COLO668 (cell line): Measurements from ENCODE around the gene RGL3.
A peak's percentile ranks its signal among the peaks of the same experiment; 100 is the strongest.
"Not testable (repeated sequence)": the region's sequence is repeated elsewhere in the genome, so short reads cannot be mapped to it uniquely, and the experiment has no call there.

ENCODE experiments used
- DNase-seq: peaks from one replicate; lab custom pipeline; 2025; ENCODE audit not compliant: unreplicated experiment; lab: John Stamatoyannopoulos, UW

The RGL3 gene

DNA sequence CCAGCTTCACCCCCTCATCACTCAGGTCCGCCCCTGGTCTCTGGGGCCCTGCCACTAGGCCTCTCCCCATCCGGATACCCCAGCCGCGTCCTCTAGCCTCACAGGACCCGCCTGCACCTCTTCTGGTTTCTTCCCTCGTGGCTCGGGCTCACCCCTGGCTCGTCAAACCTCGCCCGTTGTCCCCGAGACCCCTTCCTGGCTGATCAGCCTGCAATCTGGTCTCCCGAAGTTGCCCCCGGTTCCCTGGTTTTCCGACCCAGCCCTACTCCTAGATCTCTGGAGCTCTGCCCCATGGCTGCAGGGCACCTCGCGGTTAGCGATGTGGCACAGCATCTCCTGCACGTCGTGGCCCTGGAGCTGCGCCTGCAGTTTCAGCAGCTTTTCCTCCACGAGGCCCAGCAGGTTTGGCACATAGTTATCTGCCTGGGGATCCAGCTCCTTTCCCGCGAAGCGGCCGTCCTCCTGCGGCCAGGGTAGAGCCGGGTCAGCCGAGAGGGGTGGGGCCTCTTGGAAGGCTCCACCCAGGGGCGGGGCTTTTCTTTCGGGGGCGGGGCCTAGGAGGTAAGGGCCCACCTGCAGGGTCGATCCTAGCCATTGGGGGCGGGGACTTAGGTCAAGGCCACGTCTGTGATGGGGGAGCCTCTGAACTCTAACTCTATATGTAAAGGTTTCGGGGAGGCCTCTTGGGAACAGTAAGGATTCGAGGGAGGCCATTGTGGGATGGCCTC lies 2.4 kb upstream of the RGL3 start:
- peak; percentile 66 for DNase-seq

GRCh38 chr19:11420429-11421370 lies 1.6 kb upstream of the RGL3 start:
- DNase-seq, result peak; percentile 60

- peak; percentile 76 for DNase-seq
Observed at GRCh38 chr19:11418094-11418548, 993 bp downstream of the RGL3 start.

DNA sequence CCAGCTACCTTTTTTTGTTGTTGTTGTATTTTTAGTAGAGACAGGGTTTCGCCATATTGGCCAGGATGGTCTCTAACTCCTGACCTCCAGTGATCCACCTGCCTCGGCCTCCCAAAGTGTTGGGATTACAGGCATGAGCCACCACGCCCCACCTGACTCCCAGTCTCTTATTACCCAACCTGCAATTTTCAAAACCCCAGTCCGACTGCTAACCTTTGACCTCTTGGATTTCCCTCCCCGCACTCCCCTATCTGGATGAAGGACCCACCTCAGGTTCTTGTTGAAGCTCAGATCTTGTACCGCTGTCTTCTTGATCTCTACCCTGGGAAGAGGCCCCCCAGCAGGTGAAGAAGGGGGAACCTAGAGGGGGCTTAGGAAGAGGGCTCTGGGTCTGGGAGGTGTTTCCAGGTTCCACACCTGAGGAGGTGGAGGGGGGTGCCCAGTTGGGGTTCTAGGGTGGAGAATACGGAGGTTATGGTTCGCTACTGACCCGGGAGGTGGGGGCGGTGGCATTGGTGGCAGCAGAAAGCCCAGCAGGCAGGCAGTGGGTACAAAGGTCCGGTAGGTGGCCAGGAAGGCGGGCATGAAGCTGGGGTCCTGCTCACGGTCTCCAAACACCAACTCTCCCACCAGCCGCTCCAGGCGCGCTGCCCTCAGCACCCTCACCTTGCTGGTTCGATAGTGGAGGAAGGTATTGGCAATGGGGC lies 2.6 kb downstream of the RGL3 start:
- no peak for DNase-seq

DNA sequence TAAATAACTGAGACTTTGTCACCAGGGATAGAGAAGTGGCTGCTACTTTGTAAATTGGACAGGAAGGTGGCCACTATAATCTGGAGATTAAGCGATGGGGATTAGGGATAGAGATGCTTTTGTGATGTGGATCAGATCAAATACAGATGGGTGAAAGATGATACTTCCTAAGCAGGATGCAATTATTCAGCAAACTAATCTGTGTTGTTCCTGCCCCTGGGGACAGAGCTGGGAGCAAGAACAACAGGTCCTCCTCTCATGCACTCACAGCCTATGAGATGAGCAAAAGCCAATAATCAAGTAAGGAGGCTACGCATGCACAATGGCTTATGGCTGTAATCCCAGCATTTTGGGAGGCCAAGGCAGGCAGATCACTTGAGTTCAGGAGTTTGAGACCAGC lies 4.6 kb downstream of the RGL3 start:
- peak; percentile 21 for DNase-seq

- DNase-seq, result no peak
Observed at GRCh38 chr19:11410682-11411081, 8.4 kb downstream of the RGL3 start.

DNA sequence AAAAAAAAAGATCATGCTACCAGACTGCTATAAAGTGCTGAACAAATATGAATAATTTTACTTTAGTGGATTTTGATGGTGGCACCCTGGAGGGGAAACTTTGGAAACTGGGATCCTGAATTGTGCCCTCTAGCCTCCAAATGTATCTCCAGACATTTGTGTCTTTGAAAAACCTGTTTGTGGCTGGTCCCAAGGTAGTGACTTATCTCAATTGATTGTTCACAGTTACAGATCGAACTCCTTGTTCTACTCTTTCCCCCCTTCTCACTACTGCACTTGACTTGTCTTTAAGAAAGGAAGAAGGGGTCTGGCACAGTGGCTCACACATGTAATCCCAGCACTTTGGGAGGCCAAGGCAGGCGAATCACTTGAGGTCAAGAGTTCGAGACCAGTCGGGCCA lies 10.5 kb downstream of the RGL3 start:
- DNase-seq, result no peak

DNA sequence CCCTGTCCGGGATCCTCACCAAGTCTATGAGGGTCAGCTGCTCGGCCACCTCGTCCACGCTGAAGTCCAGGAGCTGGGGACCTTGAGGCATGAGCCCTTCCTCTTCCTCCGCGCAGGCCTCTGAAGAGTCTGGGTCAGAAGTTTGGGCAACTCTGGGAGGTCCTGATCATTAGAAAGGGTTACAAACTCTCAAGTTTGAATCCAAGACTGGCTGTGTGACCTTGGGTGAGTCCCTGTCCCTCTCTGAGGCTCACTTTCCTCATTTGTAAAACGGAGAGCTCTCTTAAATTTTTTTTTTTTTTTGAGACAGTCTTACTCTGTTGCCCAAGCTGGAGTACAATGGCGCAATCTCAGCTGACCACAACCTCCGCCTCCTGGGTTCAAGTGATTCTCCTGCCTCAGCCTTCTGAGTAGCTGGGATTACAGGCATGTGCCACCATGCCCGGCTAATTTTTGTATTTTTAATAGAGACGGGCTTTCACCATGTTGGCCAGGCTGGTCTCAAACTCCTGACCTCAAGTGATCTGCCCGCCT lies 12.3 kb downstream of the RGL3 start:
- not testable (repeated sequence) for DNase-seq

DNA sequence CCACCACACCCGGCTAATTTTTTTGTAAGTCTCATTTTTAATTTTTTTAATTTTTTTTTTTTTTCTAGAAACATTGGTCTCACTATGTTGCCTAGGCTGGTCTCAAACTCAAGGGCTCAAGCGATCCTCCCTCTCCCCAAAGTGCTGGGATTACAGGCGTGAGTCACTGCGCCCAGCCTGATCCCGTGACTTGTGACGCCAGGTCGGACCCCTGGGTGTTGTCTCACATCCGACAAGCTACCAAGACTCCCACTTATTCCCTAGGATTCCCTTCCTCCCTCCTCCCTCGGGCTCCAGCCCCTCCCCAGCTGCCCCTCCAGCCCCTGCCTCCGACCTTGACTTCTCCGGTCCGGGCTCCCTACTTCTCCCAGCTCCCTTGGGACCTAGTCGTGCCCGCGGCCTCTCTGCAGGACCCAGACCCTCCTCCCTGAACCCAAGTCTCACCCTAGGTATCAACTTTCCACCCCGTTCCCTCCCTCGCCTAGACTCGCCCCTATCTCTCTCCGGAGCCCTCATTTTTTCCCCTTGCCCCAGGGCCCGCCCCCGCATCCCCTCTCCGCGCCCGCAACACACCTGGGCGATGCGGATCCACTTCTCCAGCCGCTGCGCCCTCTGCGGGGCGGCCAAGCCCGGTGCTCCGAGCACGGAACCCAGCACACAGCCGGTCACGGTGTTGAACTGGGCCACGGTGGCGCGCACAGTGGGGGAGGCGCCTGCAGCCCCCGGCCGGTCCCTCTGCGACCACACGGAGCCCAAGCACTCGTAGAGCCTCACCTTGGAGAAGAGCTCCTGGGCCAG lies 13.1 kb downstream of the RGL3 start:
- no peak for DNase-seq

GRCh38 chr19:11404588-11405222 lies 14.4 kb downstream of the RGL3 start:
- DNase-seq, result no peak

- DNase-seq, result no peak
Observed at GRCh38 chr19:11401808-11402543, 17.1 kb downstream of the RGL3 start.

GRCh38 chr19:11400798-11401197 lies 18.3 kb downstream of the RGL3 start:
- no peak for DNase-seq

- no peak for DNase-seq
Observed at GRCh38 chr19:11399667-11400066, 19.4 kb downstream of the RGL3 start.

GRCh38 chr19:11397089-11397610 lies 22.0 kb downstream of the RGL3 start:
- DNase-seq, result no peak

DNA sequence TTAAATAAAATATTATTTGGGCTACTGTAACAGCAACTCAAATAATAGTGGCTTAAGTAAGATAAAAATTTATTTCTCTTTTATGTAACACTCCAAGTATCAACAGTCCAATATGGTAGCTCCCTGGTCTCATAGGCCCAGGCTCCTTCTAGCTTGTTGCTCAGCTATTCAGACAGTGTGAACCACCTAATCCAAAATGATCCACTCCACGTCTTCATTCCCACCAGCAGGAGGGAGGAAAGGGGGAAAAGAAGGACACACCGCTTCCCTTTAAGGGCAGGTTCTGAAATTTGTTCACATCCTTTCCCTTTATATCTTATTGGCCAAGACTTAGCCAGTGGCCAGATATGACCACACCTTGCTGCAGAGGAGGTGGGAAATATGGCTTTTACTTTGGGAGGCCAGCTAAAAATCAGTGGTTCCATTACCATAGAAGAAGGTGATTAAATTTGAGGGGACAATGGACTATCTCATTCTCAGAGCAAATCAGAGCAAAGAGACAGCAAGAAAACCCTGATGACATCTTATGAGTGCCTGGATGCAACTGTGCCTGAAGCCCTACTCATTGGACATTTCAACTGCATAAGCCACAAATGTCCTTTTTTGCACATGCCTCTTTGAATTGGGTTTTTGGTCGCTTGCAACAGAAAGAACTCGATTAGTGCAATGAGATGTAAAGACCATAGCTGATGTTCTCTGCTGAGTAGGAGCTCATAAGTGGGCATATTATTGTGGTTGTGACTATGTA lies 28.0 kb downstream of the RGL3 start:
- no peak for DNase-seq

- no peak for DNase-seq
Observed at GRCh38 chr19:11390359-11390758, 28.8 kb downstream of the RGL3 start.

DNA sequence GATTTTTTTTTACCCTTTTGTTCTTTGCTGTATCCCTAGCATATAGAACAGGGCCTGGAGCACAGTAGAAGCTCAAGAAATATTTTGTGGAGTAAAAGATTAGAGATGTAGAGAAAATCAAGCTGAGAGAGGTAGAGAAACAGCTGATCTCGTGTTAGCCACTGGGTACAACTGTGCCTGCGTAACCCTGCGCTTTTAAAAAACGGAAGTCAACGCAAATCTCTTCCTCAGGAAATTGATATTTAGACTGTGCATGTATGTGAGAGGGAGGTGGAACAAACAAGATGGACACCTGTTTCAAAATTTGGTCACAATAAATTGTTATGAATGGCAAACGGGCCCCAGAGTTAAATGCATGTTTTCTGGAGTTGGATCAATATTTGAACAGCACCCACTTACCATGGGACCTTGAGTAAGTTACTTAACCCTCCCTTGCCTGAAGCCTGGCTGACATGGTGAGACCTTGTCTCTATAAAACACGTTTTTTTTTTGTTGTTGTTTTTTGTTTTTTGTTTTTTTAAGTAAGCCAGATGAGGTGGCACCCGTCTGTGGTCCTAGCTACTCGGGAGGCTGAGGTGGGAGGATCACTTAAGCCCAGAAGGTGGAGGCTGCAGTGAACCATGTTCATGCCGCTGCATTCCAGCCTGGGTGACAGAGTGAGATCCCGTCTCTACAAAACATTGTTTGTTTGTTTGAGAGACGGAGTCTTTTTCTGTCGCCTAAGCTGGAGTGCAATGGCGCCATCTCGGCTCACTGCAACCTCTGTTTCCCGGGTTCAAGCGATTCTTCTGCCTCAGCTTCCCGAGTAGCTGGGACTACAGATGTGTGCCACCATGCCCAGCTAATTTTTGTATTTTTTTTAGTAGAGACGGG lies 31.7 kb downstream of the RGL3 start:
- no peak for DNase-seq
